Stimulated activated CD8-positive, alpha-beta memory T cell treated with anti-CD3 and anti-CD28 coated beads, Interleukin-15, amount 100 ng/mL, for 48 hours (primary cell): ENCODE results near the gene CCT7.
"Not testable (repeated sequence)": the region's sequence is repeated elsewhere in the genome, so short reads cannot be mapped to it uniquely, and the experiment has no call there.

Experiments used
- DNase-seq, 2 donors: peaks; one replicate each; pipeline ENCODE4 v3.0.0-alpha.2; 2020; ENCODE audit warnings: low read depth in 2 of 2

The CCT7 gene

DNA sequence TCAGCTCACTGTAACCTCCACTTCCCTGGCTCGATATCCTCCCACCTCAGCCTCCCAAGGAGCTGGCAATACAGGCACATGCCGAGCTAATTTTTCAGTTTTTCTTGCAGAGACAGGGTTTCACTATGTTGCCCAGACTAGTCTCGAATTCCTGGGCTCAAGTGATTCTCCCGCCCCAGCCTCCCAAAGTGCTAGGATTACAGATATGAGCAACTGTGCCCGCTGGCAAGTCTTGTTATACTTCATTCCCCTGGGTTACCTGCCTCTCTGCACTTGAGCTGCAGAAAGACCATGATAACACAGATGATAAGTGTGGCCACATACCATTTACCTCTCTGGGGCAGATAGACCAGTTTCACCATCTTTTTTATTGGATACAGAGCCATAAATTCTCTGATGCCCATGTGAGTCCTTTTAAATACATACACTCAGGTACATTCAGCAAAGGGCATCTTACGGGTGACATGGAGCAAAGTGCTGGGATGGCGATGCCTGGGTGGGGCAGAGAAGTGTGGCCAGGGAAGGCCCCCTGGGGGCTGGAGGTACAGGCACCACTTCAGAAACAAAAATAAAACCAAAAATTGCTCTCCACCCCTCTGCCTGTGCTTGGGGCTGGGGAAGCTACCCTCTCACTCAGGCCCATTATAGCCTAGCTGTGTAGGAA lies 20.4 kb downstream of the CCT7 start:
- no peak for DNase-seq

DNA sequence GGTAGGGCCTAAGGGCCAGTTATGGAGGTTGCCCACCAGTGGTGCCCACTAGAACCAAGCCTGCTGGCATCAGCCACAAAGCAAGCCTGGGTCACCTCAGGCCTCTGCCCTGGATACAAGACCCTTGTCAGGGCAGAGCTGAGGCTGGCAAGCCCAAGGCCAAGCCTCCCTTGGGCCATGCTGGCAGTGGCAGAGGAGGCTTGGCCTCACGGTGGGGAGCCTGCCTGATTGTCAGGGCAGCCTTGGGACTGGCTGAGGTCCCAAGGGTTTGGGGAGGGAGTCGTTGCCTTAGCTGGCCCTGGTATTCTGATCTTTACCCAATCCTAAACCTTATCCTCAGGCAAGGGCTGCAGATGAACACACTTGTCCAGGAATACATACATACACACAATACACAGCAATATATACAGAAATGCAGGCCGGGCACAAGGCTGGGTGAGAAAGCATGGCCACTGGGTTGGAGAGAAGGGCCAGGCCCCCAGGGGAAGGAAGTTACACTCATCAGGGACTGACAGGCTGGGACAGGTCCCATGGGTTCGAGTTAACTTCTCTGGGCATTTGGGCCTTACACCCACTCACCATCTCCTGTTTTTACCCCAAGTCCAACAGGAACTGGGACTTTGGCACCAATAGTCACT lies 21.0 kb downstream of the CCT7 start:
- DNase-seq = no peak

DNA sequence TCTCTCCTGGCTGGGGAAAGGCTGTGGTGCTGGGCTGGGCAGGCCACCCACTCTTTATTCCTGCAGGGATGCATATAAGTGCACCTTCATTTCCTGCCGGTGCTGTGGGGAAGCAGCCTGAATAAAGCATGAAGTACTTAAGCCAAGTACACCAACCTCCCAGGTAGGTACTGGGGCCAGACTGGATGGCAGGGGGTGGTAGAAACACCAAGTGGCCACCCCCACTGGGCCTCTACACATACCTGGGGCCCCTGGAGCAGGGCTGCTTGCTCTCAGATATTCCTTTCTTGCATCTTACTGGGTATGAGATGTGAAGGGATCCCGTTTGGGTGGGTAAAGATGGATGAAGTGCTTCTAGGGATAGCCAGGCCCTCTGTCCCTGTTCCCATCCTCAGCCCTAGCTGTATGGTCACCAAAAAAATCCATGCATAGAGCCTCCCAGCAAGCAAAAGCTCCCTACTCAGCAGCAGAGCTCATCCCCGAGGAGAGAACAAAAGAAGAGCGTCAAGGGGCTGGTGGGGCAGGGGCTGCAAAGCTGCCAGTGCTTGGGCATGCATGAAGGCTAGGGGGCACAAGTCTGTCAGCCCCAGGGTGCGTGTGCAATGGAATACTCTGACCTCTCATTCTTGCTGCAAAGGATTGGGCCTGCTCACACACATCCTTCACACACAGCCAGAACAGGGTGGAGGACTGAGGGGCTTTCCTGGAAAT lies 22.0 kb downstream of the CCT7 start:
- no peak for DNase-seq

GRCh38 chr2:73256618-73256922 lies 22.5 kb downstream of the CCT7 start:
- no peak for DNase-seq

DNA sequence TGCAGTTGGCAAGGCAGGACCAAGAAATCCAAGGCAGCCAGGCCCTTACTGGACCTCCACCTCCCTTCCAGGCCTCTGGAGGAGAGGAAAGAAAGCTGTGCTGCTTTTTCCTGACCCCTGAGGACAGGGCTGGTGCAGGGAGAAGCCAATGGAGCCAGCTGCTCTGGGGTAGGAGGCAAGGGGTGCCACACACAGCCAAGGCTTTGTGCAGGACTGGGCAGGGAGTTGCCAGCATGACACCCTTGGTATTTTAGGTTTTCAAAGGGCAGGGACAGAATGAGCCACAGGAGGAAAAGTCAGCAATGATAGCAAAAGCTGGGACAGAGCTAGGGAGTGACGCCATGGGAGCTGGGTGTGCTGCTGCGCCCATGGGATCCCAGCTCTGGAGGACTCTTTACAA lies 22.9 kb downstream of the CCT7 start:
- DNase-seq = no peak

DNA sequence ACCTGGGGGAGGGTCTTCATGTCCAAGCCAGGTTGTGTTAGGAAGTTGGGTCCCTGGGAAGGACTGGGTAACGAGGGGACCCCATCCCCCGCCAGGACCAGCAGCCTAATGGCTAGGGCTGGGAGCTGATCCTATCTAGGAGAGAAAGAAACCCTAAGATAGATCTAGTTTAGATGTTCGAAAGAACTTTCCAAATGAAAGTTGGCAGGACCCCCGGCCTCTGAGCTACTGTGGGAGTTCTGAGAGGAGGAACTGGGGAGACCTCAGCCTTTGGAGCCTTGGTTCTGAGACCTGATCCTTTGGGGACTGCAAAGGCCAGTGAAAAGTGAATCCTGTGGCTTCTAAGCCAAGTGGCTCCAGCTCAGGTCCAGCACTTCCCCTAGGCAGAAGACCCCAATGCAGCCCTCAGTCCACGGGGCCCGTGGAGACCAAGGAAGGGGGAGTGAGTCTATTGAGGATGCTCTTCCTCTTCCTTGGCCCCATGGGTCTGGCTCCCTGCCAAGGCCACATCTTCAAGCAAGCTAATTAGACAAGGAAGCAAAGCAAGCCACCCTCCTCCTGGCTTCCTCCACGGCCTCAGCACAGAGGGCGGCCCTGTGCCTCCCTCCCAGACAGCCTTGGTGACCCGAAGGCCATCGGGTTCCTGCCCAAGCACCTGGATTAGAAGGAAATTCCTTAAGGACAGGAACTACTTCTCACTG lies 23.5 kb downstream of the CCT7 start:
- no peak for DNase-seq

- DNase-seq = no peak
Observed at GRCh38 chr2:73258186-73258912, 24.2 kb downstream of the CCT7 start.

GRCh38 chr2:73258913-73259215 lies 24.8 kb downstream of the CCT7 start:
- DNase-seq = no peak

- DNase-seq = no peak
Observed at GRCh38 chr2:73259276-73259675, 25.2 kb downstream of the CCT7 start.

- DNase-seq = no peak
Observed at GRCh38 chr2:73259704-73260337, 25.7 kb downstream of the CCT7 start.

- no peak for DNase-seq
Observed at GRCh38 chr2:73260338-73260984, 26.4 kb downstream of the CCT7 start.

DNA sequence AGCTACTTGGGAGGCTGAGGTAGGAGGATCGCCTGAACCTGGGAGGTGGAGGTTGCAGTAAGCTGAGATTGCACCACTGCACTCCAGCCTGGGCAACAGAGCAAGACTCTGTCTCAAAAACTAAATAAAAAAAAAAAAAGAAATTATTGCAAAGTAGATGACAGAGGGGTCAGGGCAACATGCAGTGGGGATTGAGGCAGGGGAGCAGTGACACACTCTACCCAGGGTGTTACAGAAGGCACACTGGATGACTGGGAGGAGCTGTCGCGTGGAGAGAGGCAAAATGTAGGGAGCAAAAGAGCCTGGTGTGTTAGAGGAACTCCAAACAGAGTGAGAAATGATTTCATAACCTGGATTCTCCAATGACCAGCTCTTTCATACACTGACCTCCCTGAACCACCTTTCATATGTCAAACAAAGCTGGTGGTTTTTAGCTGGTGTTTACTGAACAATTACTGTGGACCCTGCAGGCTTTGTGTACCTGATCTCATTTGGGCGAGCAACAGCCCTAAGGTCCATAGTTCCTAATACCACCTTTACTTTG lies 28.1 kb downstream of the CCT7 start:
- no peak for DNase-seq

GRCh38 chr2:73262691-73263429 lies 28.8 kb downstream of the CCT7 start:
- DNase-seq = not testable (repeated sequence)

DNA sequence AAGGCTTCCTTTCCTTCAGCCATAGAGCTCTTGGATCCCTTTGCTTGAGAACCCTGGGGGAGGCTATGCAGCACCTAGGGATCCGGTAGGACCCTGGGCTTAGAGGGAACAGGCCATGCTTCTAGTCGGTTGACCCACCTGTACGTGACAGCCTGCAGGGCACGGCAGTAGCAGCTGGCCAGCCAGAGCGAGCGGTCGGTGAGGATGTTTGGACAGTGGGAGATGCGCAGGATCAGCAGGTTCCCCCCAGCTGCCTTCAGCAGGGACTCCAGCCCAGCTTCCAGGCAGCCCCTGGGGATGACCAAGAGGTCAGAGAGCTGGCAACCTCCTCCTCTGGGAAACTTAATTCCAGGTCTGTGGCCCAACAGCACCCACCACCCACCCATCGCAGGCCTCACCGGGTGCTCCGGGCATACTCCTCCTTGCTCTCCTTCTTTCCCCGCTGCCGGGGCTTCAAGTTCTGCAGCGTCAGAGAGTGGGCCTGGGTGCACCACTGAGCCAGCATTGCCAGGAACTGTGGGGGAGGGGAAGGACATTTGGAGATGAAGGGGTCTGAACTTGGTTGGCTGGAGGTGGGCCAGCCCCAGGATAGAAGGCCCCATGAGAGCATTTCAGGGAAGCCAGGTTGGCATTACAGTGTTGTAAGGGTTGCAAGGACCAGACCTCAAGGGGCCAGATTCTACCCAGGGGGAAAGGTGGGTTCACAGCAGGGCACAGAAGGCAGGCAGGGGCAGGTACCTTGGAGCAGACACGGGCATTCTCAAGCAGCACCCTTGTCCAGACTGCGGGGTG lies 29.6 kb downstream of the CCT7 start:
- no peak for DNase-seq

- no peak for DNase-seq
Observed at GRCh38 chr2:73264332-73264606, 30.2 kb downstream of the CCT7 start.

GRCh38 chr2:73264783-73265182 lies 30.7 kb downstream of the CCT7 start:
- no peak for DNase-seq

GRCh38 chr2:73265298-73266060 lies 31.4 kb downstream of the CCT7 start:
- DNase-seq = no peak

- DNase-seq = no peak
Observed at GRCh38 chr2:73266061-73266901, 32.2 kb downstream of the CCT7 start.
